A673 (cell line): Measurements from ENCODE around the gene CIT. TPM values are rescaled to one million over a fixed set of nuclear protein-coding genes. Genes with fewer than 3 reads are reported as not detected.
A peak's percentile ranks its signal among the peaks of the same experiment; 100 is the strongest.

Experiments
- BruUV-seq: library from RNA; stranded (reverse); fragments of 400-500 nt; replicated peaks from 2 replicates; lab custom pipeline; 2021; lab: Mats Ljungman, UMichigan
- CTCF ChIA-PET: fragments of 300-600 bp; sonication (Branson Sonifier 250); formaldehyde crosslinking; loops from one replicate; lab custom pipeline; 2022; ENCODE audit warnings: antibody characterized with exemption; lab: Charles Lee
- POLR2A ChIA-PET: fragments of 300-600 bp; sonication (Branson Sonifier 250); formaldehyde crosslinking; loops from one replicate; lab custom pipeline; 2022; ENCODE audit warnings: antibody characterized with exemption; ENCODE audit not compliant: low non-redundant PET; lab: Charles Lee
- DNase-seq: peaks from one replicate; pipeline ENCODE4 v3.0.0-alpha.2; 2015; ENCODE audit warnings: low spot score
- H3K27ac ChIP-seq: fragments of 200-600 bp; sonication (generic); 2 replicates; pipeline ENCODE4 v1.5.1; 2016; ENCODE audit warnings: mixed run types, low read depth, mild to moderate bottlenecking, mixed read lengths, antibody characterized with exemption, low read length; ENCODE audit not compliant: poor library complexity, severe bottlenecking
- H3K27me3 ChIP-seq: fragments of 200-600 bp; sonication (generic); replicated peaks from 2 replicates; pipeline ENCODE4 v1.6.1; 2017; ENCODE audit warnings: mixed run types, low read depth, mild to moderate bottlenecking, mixed read lengths, antibody characterized with exemption, low read length; ENCODE audit not compliant: insufficient read depth, poor library complexity
- H3K36me3 ChIP-seq: fragments of 200-600 bp; sonication (generic); 2 replicates; pipeline ENCODE4 v1.6.1; 2016; ENCODE audit warnings: mixed run types, mild to moderate bottlenecking, mixed read lengths, antibody characterized with exemption, low read length; ENCODE audit not compliant: insufficient read depth, poor library complexity, severe bottlenecking
- H3K4me1 ChIP-seq: fragments of 200-600 bp; sonication (generic); 2 replicates; pipeline ENCODE4 v1.6.1; 2017; ENCODE audit warnings: mixed run types, mild to moderate bottlenecking, mixed read lengths, antibody characterized with exemption, low read length; ENCODE audit not compliant: insufficient read depth, poor library complexity, severe bottlenecking
- H3K4me3 ChIP-seq: fragments of 200-600 bp; sonication (generic); 2 replicates; pipeline ENCODE4 v1.5.1; 2016; ENCODE audit warnings: low read depth, mixed run types, mild to moderate bottlenecking, mixed read lengths, low read length; ENCODE audit not compliant: poor library complexity, severe bottlenecking
- H3K9me3 ChIP-seq: fragments of 200-600 bp; sonication (generic); 2 replicates; pipeline ENCODE4 v1.6.1; 2016; ENCODE audit warnings: mixed run types, low read depth, mild to moderate bottlenecking, mixed read lengths, antibody characterized with exemption, low read length; ENCODE audit not compliant: poor library complexity, severe bottlenecking
- CTCF ChIP-seq: fragments of 300-800, 200-600 bp; sonication (generic); conservative IDR thresholded peaks from 2 replicates; pipeline ENCODE4 v1.5.1; 2017; ENCODE audit warnings: low read depth, mild to moderate bottlenecking, antibody characterized with exemption, low read length, moderate library complexity, mixed read lengths
- EZH2 ChIP-seq: fragments of 200-600 bp; sonication (generic); IDR thresholded peaks from 2 replicates; pipeline ENCODE4 v1.6.1; 2017; ENCODE audit warnings: borderline replicate concordance, low read depth, mild to moderate bottlenecking, mixed read lengths, antibody characterized with exemption, low read length; ENCODE audit not compliant: poor library complexity, severe bottlenecking
- intact Hi-C: fragments of 100-400 bp; cut with micrococcal nuclease; formaldehyde crosslinking; loops from one replicate; pipeline ENCODE4 v1.10.0; 2022; ENCODE audit not compliant: unreplicated experiment
- total RNA-seq: library from RNA; stranded (reverse); gene quantifications from 2 replicates; pipeline ENCODE4 v1.2.3, GENCODE V29; 2021

CIT gene
- total RNA-seq, 1 experiment from 2014 or later, result 62.4 TPM

- no peak overlapping the region for H3K27ac ChIP-seq
- DNase-seq, result no peak
- intact Hi-C loops, result no loop called here
- no TSS peak for BruUV-seq
- CTCF ChIA-PET, result no interaction called here
- no peaks in the 10 kb centered on the region for H3K4me1 ChIP-seq
- no peak for TF ChIP-seq EZH2
- TF ChIP-seq CTCF, result no peak
- no peak overlapping the region for H3K4me3 ChIP-seq
- H3K36me3 ChIP-seq, result peaks cover 33% of the 10 kb centered on the region
- POLR2A ChIA-PET, result no interaction called here
- no peaks in the 10 kb centered on the region for H3K27me3 ChIP-seq
- H3K9me3 ChIP-seq, result no peaks in the 10 kb centered on the region
Observed at GRCh38 chr12:119751961-119752360, 125.2 kb downstream of the CIT start.

GRCh38 chr12:119749666-119750065 is 127.5 kb downstream of the CIT start:
- ChIA-PET POLR2A (interaction anchor here (0.6 kb wide), 1 partner anchor 8 kb away, joined by 3 read pairs; no protein-coding TSS in a partner anchor), CTCF (no interaction called here)
- peak; percentile 42 for DNase-seq
- Histone ChIP-seq H3K4me3 (no peak overlapping the region), H3K4me1 (no peaks in the 10 kb centered on the region), H3K27ac (no peak overlapping the region), H3K9me3 (peaks cover 13% of the 10 kb centered on the region), H3K27me3 (no peaks in the 10 kb centered on the region), H3K36me3 (peaks cover 28% of the 10 kb centered on the region)
- BruUV-seq, result no TSS peak
- no peak for TF ChIP-seq EZH2
- TF ChIP-seq CTCF, result no peak
- intact Hi-C loops, result no loop called here

DNA sequence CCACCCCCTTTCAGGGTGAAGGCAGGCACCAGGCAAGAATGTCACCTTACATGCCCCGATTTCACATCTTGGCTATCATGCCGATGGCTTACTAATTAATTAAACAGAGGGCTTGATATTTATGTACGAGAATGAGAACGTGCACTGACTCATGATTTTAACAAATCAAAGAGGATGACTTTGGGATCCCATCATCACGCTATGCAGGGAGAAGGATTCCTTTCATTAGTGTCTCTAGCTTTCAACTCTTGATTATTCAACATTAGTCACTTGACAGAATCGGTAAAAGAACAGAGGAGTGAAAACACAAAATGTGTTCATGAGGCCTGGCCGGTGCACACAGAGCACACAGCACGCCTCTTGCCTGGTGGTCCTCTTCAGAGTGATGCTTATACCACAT is 128.6 kb downstream of the CIT start:
- no peak for DNase-seq
- no peak overlapping the region for H3K4me3 ChIP-seq
- no peaks in the 10 kb centered on the region for H3K27me3 ChIP-seq
- ChIA-PET POLR2A (no interaction called here), CTCF (no interaction called here)
- peaks cover 27% of the 10 kb centered on the region for H3K36me3 ChIP-seq
- H3K27ac ChIP-seq, result no peak overlapping the region
- H3K4me1 ChIP-seq, result no peaks in the 10 kb centered on the region
- no peak for TF ChIP-seq EZH2
- TF ChIP-seq CTCF, result no peak
- BruUV-seq, result no TSS peak
- H3K9me3 ChIP-seq, result peaks cover 16% of the 10 kb centered on the region
- intact Hi-C loops, result no loop called here
